Kidney epithelial cell (primary cell): ENCODE data around the gene DLST. TPM values are rescaled to one million over a fixed set of nuclear protein-coding genes. Genes with fewer than 3 reads are reported as not detected.

Experiments
- DNase-seq: peaks from one replicate; pipeline ENCODE4 v3.0.0-alpha.2; 2010; ENCODE audit warnings: low read depth
- H3K27me3 ChIP-seq: 2 replicates; pipeline ENCODE4 v1.6.0; 2011; ENCODE audit warnings: low read length; ENCODE audit not compliant: control insufficient read depth, insufficient read depth
- H3K36me3 ChIP-seq: 2 replicates; pipeline ENCODE4 v1.5.1; 2011; ENCODE audit warnings: low read length; ENCODE audit not compliant: control insufficient read depth, insufficient read depth
- H3K4me3 ChIP-seq: 2 replicates; pipeline ENCODE4 v1.5.1; 2011; ENCODE audit warnings: low read depth, mild to moderate bottlenecking, control low read depth, low read length
- CTCF ChIP-seq: IDR thresholded peaks from 2 replicates; pipeline ENCODE4 v1.5.1; 2011; ENCODE audit warnings: mild to moderate bottlenecking, moderate library complexity, low read length, control low read depth, inconsistent platforms; ENCODE audit not compliant: insufficient read depth, poor library complexity, severe bottlenecking
- total RNA-seq: library from RNA; depleted of rRNA; stranded (reverse); fragments of >200 nt; gene quantifications from 2 replicates; pipeline ENCODE4 v1.2.3, GENCODE V29; 2015

Gene DLST
- total RNA-seq, 1 donor from 2014 or later, result 84.1 TPM

GRCh38 chr14:74863274-74863673, 18.4 kb upstream of the DLST start:
- Histone ChIP-seq H3K4me3 (no peak overlapping the region), H3K27me3 (peaks cover 6% of the 10 kb centered on the region), H3K36me3 (no peaks in the 10 kb centered on the region)
- TF ChIP-seq CTCF, result no peak
- no peak for DNase-seq

DNA sequence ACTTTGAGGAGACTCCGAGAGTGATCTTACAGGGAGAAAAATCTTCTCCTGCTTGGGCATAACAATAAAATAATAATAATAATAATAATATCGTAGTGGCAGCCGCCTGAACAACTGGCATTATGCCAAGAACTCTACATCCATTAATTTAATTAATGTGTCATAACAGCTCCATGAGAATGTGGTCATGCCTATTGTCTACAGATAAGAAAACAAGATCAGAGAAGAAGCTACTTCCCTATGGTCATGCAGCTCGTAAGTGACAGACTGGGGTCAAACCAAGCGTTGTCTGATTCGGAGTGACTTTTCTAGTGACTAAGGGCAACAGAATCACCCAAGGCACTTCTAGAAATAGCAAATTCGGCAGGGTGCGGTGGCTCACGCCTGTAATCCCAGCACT, 17.5 kb upstream of the DLST start:
- TF ChIP-seq CTCF, result no peak
- Histone ChIP-seq H3K36me3 (no peaks in the 10 kb centered on the region), H3K4me3 (no peak overlapping the region), H3K27me3 (peaks cover 6% of the 10 kb centered on the region)
- no peak for DNase-seq

- no peak overlapping the region for H3K4me3 ChIP-seq
- H3K27me3 ChIP-seq, result peaks cover 2% of the 10 kb centered on the region
- no peak for TF ChIP-seq CTCF
- H3K36me3 ChIP-seq, result no peaks in the 10 kb centered on the region
- no peak for DNase-seq
Measured at GRCh38 chr14:74865156-74865555, 16.6 kb upstream of the DLST start.

- no peak for TF ChIP-seq CTCF
- Histone ChIP-seq H3K36me3 (no peaks in the 10 kb centered on the region), H3K4me3 (no peak overlapping the region), H3K27me3 (peaks cover 2% of the 10 kb centered on the region)
- DNase-seq, result no peak
Measured at GRCh38 chr14:74866708-74867389, 14.9 kb upstream of the DLST start.

DNA sequence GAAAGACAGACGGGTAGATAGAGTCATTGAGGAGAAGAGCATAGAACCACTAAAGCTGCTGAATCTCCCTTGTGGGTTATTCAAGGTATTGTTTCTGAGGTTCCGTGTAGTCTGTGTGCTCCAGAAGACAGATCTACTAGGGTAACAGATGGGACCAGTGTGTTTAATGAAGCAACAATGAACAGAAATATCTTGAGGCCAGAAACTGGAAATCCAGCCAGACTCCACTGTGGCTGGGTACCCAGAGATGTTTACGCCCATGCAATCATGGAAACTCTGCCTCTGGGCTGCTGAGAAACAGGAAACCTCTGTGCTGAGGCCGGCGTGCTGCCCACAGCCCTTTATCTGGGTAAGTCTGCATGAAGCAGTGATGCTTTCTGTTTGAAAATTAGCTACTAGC, 14.0 kb upstream of the DLST start:
- no peak for DNase-seq
- no peaks in the 10 kb centered on the region for H3K36me3 ChIP-seq
- peaks cover 2% of the 10 kb centered on the region for H3K27me3 ChIP-seq
- TF ChIP-seq CTCF, result no peak
- H3K4me3 ChIP-seq, result no peak overlapping the region

GRCh38 chr14:74868739-74869138, 13.0 kb upstream of the DLST start:
- H3K4me3 ChIP-seq, result no peak overlapping the region
- peaks cover 2% of the 10 kb centered on the region for H3K27me3 ChIP-seq
- no peak for TF ChIP-seq CTCF
- DNase-seq, result no peak
- no peaks in the 10 kb centered on the region for H3K36me3 ChIP-seq
